HUDEP-2 (cell line): ENCODE results near the gene CLDND1.

ENCODE experiments used
- DNase-seq, 76 experiments: peaks; one replicate each; lab custom pipeline; 2025; ENCODE audit not compliant: unreplicated experiment in 76 of 76; lab: John Stamatoyannopoulos, UW

CLDND1 gene

DNA sequence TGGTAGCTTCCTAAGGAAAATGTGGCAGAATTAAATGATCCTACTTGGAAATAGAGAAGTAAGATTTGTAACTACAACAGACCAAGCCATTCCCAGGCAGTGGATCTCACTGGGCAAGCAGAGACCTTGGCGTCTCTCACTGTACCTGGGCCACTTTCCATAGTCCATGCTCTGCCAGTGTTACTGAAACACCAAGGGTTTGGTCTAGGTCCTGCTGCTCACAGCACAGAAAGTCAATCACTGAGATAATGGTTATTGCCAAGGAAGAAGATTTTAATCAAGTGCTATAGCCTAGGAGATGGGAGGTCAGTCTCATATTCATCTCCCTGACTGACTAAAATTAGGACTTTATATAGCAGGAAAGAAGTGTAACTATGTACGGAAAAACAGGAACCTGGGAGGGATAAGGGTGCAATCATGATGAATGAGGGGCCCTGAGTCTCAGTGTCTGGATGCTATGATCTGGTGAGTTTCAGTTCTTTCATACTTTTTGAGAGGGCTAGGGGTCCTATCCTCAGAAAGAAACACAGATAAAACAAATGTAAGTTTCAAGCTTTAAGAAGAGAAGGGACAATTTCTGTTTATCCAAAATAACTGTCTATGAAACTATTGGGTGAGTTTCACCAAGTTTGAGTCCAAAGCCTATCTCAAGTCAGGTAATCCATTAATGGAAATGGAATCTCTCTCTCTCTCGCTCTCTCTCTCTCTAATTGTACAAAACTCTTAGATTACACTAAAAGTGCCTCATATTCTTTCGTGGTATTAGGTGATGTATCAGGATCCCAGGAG, 29.7 kb upstream of the CLDND1 start:
- no peak for DNase-seq

DNA sequence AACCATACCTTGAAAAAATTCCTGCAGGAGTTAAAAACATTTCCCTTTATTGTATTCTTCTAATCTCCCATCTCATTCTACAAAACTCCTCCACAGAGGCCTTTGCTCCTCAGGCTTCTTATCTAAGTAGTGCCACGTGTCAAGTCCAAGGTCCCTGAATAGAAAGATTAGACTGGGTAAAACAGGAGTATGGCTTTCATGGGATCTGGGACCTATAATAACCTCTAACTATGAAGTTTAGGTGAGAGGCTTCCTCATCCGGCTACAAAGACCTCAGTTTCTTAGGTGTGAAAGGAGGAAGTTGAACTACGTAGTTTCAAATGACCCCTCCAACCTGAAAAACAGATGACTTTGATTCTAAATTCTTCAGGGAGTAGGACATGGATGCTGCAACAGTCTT, 29.1 kb upstream of the CLDND1 start:
- DNase-seq = peak in 26 of 76 experiments; percentile 5 to 57 (median 22)

DNA sequence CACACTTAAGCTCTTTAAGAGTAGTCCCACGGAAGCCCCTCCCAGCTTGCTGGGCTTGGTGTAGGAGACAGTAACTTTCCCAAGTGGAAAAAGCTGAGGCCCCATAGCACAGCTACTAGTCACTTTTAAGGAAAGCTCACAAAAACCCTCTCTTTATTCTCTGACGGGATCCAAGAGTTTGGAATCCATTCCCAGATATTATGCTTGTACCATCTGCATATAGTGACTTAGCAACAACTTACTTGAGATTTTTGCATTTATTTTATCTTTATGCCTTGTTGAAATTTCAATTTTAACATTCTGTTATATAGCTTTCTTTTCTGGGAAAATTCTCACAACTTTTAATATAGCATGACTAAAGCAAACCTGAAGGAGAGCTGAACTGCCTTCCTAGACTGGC, 28.5 kb upstream of the CLDND1 start:
- DNase-seq = no peak

DNA sequence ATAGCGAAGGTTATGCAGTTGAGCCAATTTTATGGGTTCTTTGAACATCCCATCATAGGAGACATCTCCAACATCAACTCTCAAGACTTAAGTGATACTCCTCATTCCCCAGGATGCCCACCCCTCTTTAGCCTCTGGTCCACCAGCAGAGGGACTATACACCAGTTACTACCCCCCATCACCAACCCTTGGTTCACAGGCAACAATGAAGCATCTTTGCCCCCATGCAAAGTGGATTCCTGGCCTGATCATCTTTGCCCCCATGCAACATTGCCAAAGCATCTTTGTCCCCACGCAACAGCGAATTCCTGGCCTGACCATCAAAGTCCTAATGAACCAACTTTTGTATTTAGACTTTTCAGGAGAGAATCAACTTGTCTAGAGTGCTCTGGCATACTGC, 28.1 kb upstream of the CLDND1 start:
- DNase-seq = no peak

DNA sequence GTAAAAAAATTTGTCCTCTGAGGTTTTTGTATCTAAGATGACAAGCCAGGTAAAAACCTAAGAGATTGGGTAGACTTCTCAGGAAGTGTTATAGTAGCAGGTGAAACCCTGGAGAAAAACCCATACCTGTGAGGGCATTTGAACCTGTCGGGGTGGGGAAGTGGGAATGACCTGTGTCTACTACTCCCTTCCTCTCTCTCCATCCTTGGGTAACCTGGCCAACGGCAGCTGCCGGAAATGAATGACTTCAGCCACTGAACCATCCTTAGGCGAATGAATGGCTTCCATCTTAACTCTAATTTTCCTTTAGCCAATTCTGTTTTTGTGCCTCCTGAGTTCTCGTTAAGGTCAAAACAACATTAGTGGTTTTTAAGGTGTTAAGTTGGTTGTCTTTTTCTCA, 25.8 kb upstream of the CLDND1 start:
- DNase-seq = no peak

DNA sequence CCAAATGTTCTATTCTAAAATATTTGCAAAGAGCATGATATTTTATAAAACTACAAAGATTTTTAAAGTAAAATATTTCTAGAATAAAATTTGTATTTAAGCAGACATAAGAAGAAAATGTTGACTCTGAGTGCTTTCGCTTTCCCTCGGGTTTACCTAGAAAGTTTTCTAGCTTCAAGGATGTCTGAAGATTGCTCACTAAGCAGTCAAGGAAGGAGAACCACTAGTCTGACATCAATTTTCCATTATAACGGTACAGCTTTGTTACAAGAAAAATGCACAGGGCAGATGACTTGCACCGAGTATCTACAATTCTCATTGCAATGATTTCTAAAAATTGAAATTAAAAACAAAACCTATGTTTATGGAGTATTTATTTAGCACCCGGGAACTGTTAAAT, 23.2 kb upstream of the CLDND1 start:
- no peak for DNase-seq

DNA sequence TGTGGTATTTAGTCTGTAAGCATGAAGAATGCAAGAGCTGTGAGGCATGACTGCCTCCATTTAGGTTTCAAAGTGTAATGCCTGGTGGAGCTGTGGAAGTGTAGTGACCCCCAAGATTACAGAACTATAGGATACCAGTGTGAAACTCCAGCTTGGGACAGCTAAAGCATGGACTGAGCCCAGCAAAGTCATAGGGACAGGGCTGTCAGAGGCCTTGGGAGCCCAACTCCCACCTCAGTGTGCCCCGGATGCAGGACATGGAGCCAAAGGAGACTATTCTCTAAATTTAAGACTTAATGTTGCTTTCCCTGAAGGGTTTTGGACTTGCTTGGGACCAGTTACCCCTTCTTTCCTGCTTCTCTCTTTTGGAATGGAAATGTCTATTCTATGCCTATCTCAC, 19.9 kb upstream of the CLDND1 start:
- no peak for DNase-seq

DNA sequence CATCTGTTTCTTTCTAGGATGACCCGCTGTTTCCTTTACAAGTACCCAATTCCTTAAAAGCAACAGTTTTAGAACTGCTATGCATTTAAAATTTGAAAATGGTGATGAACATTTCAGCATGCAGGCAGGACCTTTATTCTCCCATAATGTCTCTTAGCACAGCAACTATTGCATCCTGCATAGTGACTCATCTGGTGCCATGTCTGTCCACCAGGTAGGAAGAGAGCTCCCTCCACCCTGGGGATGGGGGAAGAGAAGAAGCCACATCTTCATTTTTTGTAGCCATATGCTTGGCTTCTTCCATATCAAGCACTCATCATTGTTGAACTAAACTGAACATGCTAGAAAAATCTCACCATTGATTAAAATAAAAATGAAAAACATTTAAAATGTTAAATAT, 19.0 kb upstream of the CLDND1 start:
- DNase-seq = no peak

DNA sequence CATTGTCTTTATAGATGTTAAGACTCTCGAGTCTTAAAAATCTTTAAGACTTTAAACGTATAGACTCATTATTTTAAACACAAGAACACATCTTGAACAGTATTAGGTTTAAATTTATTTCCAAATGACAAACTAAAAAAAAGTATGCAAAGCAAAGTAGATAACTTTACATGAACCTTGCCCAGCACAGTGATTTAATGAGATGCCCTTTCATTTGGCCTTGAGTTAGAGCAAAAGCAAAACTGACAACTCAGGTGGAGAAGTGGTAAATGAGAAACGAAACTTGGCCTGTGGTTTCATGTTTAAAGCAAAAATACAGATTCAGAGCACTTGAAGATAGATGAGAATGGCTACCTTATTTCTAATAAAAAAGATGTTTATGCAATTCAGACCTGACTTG, 17.6 kb upstream of the CLDND1 start:
- DNase-seq = no peak

DNA sequence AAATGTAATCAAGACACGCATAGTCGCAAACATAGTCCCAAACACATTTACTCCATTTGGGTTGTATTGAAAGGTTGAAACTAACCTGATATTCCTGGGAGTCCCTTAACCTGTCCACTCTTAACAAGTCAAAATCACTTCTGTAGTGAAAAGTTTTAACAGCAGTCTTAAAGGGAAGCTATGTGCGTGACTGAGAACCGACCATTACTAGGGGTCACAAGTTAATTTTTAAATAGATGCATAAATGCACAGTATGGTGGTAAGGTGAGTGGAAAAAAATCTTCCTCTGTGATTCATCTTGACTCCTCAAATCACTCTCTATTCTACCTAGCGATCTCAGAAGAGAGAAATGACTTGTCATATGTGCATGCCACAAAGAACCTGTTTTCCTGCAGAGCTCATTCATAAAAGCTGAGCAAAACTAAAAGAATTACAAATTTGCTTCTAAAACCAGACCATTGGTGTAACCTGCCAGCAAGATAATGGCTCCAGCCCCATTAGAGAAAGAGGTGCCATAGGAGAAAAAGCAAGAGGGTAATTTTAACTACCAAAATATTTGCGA, 13.8 kb upstream of the CLDND1 start:
- DNase-seq = no peak

DNA sequence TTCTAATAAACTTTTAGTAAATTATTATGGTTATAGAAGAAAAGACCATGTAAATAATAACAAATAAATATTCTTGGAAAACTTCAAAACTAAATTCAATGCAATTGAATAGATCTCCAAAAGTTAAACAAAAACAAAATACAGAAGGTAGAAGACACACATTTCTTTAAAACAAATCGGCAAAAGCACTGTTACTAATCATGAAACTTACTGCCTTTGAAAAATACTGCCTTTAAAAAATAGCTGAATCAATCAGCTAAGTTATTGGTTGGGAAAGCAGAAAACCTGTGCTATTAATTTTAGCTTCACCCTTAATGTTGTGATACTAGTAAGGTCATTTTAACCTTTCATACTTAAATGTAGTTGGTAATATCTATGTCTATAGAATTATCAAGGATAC, 12.0 kb upstream of the CLDND1 start:
- no peak for DNase-seq

DNA sequence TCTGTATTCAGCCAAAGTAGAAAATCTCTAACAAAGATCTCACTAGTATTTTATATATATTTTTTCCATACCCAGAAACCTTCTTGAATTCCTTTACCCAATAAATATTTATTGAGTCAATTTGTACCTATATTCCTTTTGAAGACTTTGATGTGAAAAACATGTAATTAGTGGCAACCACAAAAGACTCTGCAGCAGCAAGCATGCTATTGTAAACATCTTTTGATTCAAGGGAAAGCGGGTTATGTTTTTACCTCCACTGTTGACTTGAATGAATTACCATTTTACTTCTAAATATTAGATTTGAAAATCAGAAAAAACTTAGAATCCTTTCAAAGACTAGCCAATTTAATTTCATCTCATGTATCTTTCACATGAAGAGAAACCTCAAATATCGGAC, 11.5 kb upstream of the CLDND1 start:
- no peak for DNase-seq

DNA sequence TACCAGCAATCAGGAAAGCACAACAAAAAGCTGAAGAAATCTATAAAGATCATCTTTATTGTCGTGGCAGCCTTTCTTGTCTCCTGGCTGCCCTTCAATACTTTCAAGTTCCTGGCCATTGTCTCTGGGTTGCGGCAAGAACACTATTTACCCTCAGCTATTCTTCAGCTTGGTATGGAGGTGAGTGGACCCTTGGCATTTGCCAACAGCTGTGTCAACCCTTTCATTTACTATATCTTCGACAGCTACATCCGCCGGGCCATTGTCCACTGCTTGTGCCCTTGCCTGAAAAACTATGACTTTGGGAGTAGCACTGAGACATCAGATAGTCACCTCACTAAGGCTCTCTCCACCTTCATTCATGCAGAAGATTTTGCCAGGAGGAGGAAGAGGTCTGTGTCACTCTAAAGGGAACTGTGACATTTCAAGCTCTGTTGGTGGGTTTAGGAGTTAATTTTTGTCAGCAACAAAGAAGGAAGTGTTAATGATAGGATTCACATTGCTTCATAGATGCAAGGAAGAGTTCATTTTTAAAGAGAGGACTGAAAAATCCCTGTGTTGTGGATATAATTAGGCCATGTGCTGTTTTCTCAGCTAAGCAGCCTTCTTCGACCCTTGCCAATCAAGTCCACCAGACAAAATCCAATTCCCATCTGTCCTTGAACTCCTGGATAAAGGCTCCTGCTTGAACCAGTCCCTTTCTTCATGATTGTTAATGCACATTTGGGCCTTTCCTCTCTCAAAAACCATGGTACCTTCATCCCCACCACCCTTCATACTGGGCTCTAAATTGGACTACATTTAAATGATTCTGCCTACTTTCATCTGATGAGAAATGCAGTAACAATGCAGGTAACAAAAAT, 10.2 kb upstream of the CLDND1 start:
- DNase-seq = no peak

DNA sequence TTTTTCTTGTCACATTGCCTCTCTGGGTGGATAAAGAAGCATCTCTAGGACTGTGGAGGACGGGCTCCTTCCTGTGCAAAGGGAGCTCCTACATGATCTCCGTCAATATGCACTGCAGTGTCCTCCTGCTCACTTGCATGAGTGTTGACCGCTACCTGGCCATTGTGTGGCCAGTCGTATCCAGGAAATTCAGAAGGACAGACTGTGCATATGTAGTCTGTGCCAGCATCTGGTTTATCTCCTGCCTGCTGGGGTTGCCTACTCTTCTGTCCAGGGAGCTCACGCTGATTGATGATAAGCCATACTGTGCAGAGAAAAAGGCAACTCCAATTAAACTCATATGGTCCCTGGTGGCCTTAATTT, 9.6 kb upstream of the CLDND1 start:
- no peak for DNase-seq

DNA sequence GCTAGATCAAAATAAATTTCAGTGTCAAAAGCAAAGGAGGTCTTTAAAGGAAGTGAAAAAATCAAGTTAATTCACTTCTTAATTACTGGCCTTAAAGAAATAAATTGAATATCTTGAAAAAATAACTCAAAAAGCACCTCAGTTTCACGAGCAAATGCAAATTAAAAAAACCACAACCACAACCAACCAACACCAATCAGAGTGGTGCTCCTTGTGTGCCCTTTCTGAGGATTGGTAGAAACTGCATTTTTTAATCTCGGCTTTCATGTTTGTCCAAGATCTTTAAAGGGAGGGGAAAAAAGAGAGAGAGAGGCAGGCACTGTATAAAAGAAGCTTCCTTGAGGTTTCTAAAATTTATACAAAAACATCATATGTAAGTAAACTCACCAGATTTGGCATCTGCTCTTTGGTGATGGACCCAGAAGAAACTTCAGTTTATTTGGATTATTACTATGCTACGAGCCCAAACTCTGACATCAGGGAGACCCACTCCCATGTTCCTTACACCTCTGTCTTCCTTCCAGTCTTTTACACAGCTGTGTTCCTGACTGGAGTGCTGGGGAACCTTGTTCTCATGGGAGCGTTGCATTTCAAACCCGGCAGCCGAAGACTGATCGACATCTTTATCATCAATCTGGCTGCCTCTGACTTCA, 9.0 kb upstream of the CLDND1 start, which contains the start of gene GPR15:
Gene GPR15 (plus strand): TSS at position 357 of the 653 bp plus-strand sequence. CDS start 56 bp downstream, at position 413.
- no peak for DNase-seq

DNA sequence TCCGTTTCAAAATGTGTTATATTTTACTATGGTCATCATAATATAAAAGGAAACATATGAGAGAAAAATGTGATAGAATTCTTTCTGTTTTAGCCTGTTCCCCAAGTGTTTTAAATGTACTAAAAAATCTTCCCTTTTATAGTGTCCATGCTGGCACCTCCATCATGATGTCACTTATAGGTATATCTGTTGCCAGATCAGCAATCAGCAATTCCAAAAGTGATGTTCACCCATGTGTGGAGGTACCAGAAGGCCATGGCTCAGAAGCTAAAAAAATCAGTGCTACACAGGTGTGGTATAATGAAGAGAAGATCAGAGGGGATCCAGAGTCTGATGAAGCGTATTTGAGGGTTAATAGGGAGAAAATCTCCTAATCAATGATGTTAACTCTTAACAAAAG, 8.0 kb upstream of the CLDND1 start:
- no peak for DNase-seq

DNA sequence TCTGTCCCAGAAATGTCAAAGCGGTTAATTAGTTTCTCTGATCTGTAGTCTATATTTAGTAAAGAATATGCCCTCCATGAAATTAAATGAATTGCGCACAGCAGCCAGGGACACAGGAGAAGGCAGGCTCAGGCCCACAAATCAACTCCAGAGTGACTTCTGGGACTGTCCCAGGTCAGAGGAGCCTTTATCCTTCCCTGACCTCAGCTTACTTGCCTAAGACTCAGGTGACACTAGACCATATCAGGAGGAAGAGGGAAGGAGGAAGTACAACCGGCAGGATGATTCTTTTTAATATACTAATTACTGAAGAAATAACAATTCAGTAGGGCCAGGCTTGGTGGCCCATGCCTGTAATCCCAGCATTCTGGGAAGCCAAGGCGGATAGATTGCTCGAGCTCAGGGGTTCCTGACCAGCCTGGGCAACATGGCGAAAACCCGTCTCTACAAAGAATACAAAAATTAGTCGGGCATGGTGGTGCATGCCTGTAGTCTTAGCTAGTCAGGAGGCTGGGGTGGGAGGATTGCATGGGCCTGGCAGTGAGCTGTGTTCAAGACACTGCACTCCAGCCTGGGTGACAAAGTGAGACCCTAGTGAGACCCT, 7.3 kb upstream of the CLDND1 start:
- no peak for DNase-seq

DNA sequence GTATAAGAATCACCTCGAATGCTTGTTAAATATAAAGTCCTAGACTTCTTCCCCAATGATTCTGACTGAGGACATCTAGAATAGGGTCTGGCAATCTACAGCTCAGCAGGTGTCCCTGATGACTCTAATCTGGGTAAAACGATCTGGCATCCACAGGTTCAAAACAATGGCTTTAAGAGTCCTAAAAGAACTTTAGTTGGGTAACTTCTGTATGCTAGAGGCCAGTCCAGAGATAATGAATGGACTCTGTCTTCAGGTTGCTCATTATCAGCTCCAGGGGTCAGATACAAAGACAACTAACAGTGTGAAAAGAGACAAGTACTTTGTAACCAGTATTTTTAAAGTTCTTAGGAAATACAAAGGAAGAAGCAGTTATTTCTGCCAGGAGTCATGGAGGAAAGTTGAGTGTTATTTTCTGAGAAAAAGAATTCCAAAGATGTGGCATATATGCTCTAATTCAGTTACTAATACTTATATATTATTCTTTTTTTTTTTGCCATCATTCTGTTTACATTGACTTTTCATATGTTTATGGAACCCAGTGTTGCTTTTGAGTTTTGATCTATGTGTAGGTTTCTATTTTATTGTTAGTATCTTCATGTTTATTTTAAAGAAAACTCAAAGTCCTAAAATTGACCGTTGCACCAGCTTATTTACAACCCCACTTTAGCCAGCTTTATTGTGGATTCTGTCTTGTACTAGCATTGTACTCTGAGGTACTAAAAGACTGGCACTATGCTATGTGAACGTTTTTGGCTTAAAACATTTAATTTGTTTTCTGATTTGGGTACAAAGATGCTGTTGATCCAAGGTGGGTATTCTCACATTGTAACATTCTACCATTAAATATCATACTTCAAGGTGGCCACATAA, 6.0 kb upstream of the CLDND1 start:
- peak in 1 of 76 experiments; percentile 11 for DNase-seq

DNA sequence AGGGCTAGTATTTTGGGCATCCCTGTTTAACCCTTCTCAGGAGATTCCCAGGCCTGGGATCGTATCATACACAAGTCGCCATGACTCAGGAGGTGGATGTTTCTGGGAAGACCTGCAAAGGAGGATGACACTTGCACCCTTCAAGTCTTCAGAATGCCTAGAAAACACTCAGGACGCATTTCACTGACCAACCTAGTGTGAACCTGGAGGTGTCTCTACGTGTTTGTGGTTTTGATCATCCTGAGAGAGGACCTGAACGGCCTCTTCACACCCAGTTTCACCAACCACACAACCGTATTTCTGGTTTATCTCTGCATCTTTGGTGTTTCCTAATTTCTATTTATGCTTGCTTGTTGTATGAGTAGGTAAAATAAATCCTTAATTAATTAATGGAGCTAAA, 2.8 kb upstream of the CLDND1 start:
- DNase-seq = no peak
